Fibroblast of mammary gland (primary cell): ENCODE data around the gene ANKRA2.

Experiments
- DNase-seq: peaks from one replicate; pipeline ENCODE4 v3.0.0-alpha.2; 2010; ENCODE audit warnings: low read depth
- H3K4me3 ChIP-seq: 2 replicates; pipeline ENCODE4 v1.5.1; 2011; ENCODE audit warnings: low read depth, mild to moderate bottlenecking, low read length, moderate library complexity; ENCODE audit not compliant: control insufficient read depth
- CTCF ChIP-seq: conservative IDR thresholded peaks from 2 replicates; pipeline ENCODE4 v1.5.1; 2011; ENCODE audit warnings: low read depth, low read length, inconsistent platforms; ENCODE audit not compliant: control insufficient read depth, insufficient read depth

Gene ANKRA2

GRCh38 chr5:73565139-73565968 lies at the start of gene ANKRA2, which contains the start of gene UTP15:
TSS of gene ANKRA2 (minus strand) at chr5:73565639. CDS start at chr5:73562881, 2,758 bp downstream.
TSS of gene UTP15 (plus strand) at chr5:73565743. CDS start at chr5:73567345, 1,602 bp downstream.
- no peak for TF ChIP-seq CTCF
- H3K4me3 ChIP-seq: peak within 1 kb of the TSS; percentile 99
- peak; percentile 98 for DNase-seq

- H3K4me3 ChIP-seq: no peak overlapping the region
- TF ChIP-seq CTCF: no peak
- no peak for DNase-seq
These were observed 49.6 kb upstream of the ANKRA2 start for GRCh38 chr5:73615085-73615484.

DNA sequence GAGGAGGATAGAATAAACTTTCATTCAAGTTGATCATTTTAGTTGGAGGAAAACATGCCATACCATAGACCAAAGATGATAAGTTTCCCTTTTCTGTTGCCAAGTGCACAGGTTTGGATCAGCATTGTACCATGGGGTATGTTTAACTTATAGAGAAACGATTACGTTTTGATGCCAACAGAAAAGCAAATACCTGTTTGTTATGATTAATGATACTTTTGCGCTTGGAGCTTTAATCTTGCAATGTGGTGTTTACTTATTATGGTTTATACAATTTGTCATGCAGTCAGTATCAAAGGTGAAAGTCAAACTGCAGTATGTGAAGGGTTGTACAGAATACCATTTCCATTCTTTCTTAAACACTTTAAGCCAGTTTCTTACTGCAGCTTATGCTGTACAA lies 47.4 kb upstream of the ANKRA2 start:
- no peak for DNase-seq
- H3K4me3 ChIP-seq: no peak overlapping the region
- TF ChIP-seq CTCF: no peak

DNA sequence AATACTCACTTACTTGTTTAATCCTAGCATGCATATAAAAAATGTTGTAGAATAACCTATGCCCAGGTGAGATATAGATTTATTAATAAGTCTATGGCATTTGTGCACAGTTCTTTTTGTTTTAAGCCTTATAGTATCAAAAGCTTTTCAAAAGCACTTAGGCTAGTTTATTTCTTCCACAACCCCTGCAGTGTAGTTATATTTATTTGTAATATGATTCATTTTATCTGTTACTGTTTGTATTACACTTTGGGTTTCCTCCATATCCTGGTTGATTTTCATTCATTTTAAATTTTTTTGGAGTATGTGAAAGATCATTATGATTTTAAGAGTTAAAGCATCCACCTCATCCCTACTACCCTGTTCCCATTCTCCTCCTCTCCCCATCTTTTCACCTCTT lies 41.8 kb upstream of the ANKRA2 start:
- no peak for TF ChIP-seq CTCF
- no peak for DNase-seq
- no peak overlapping the region for H3K4me3 ChIP-seq

DNA sequence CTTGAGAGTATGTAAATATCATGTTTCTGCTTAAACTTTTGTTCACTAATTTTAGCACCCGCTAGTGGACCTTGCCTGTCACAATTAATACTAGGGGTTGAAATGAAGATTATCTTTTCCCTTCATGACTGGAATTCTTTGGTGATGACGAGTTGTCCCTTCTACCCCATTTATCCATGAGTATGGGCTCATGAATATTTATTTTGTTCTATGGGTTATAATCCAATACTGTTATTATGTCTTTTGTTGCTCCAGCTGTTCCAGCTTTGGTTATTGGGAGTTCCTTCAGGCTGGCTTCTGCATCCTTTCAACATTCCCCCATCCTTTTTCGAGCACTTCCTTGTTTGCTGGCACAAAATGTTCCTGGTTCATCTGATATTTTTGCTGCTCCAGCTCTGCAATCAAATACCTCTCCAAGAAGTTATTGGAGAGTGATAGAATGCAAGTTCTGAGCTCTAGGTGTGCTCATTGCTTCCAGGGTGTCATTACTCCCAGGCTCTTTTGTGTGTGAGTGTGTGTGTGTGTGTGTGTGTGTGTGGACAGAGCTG lies 40.8 kb upstream of the ANKRA2 start:
- H3K4me3 ChIP-seq: no peak overlapping the region
- no peak for DNase-seq
- TF ChIP-seq CTCF: no peak

DNA sequence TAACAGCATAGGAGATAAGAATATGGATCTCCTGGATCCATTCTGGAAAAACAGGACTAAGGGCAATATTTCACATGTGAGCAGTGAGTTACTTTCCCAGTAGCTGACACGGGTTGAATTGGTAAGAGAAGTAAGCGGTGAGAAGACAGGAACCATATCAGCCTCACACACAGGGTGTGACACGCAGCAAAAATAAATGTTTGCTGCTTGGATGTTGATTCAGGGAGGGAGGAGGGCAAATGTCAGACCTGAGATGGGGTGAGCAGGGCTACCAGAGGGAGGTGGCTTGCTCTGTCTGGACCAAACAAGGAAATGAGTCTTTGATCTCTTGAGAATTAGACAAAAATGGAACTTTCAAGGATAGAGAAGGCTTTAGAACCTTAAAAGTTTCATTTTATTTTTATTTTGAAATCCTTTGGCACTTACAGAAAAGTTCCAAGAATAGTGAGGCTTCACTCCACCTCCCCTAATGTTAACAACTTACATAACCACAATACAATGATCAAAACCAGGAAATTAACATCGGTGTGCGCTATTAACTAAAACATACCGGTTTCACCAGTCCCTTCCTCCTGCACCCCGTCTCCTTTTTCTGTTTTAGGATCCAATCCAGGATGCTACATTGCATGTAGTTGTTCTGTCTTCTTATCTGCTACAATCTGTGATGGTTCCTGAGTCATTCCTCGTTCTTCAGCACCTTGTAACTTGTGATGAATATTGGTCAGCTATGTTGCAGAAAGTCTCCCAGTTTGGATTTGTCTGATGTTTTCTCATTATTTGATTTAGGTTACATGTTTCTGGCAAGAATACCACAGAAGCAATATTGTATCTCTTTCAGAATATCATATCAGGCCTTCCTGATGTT lies 40.0 kb upstream of the ANKRA2 start:
- no peak for TF ChIP-seq CTCF
- H3K4me3 ChIP-seq: no peak overlapping the region
- no peak for DNase-seq
